ENCODE data around the gene MINAR1.

MINAR1 gene

GRCh38 chr15:79434361-79434760 is 2.2 kb downstream of the MINAR1 start:
- DNase-seq (ENCODE audit: low spot score): no peak
- WGBS, 2 donors (ENCODE audit: extremely low coverage in 2 of 2, insufficient read length in 2 of 2, insufficient replicate concordance in 1 of 2): no CpG with 5 or more reads among the region's 3 CpGs
- no peak overlapping the region for H3K27ac ChIP-seq (replicated peaks; ENCODE audit: low read length)
- H3K9me3 ChIP-seq (replicated peaks in 1 of 2; ENCODE audit: control insufficient read depth in 2 of 2, insufficient read depth in 1 of 2, low read depth in 1 of 2, low read length in 2 of 2): no peaks in the 10 kb centered on the region
- H2BK15ac ChIP-seq (ENCODE audit: low read length): no peak overlapping the region
- H3K4me3 ChIP-seq (ENCODE audit: low read length in 2 of 2): no peak overlapping the region
- H4K91ac ChIP-seq (ENCODE audit: low read depth, low read length, poor library complexity): no peak overlapping the region
- no peak overlapping the region for H2AFZ ChIP-seq (ENCODE audit: low read length)
- no peak overlapping the region for H4K8ac ChIP-seq (ENCODE audit: low read depth, low read length)
- H3K23ac ChIP-seq (ENCODE audit: low read depth, low read length, poor library complexity): no peak overlapping the region
- H2BK120ac ChIP-seq (ENCODE audit: low read depth, low read length): no peak overlapping the region
- H2BK5ac ChIP-seq (ENCODE audit: low read length): no peak overlapping the region
- H2AK5ac ChIP-seq (ENCODE audit: low read depth, low read length): no peak overlapping the region
- H2BK12ac ChIP-seq (ENCODE audit: low read length): no peak overlapping the region
- no peak overlapping the region for H3K14ac ChIP-seq (ENCODE audit: low read length)
- no peak overlapping the region for H3K18ac ChIP-seq (ENCODE audit: low read length)
- no peaks in the 10 kb centered on the region for H3K79me1 ChIP-seq (ENCODE audit: low read depth, low read length)
- H3K4me1 ChIP-seq (ENCODE audit: control insufficient read depth in 2 of 2, insufficient read depth in 1 of 2, low read depth in 1 of 2, low read length in 2 of 2): peaks cover 6 to 22% of the 10 kb centered on the region in 2 donors
- H3K27me3 ChIP-seq (ENCODE audit: control insufficient read depth in 3 of 3, insufficient read depth in 3 of 3, low read depth in 1 of 3, low read length in 3 of 3): peaks cover 4 to 72% (median 48%) of the 10 kb centered on the region in 3 experiments
- H3K4ac ChIP-seq (ENCODE audit: low read length): no peak overlapping the region
- H3K9ac ChIP-seq (ENCODE audit: low read depth, low read length, poor library complexity): no peak overlapping the region
- H3K4me2 ChIP-seq (ENCODE audit: insufficient read depth, low read length, poor library complexity, severe bottlenecking): no peak overlapping the region
- no peaks in the 10 kb centered on the region for H3K36me3 ChIP-seq (replicated peaks in 1 of 2; ENCODE audit: control insufficient read depth in 2 of 2, insufficient read depth in 2 of 2, low read length in 2 of 2)

GRCh38 chr15:79436037-79436780 is 4.1 kb downstream of the MINAR1 start:
- Histone ChIP-seq H3K9ac (ENCODE audit: low read depth, low read length, poor library complexity) (no peak overlapping the region), H3K4me3 (ENCODE audit: low read length in 2 of 2) (no peak overlapping the region), H3K36me3 (replicated peaks in 1 of 2; ENCODE audit: control insufficient read depth in 2 of 2, insufficient read depth in 2 of 2, low read length in 2 of 2) (no peaks in the 10 kb centered on the region), H2AFZ (ENCODE audit: low read length) (no peak overlapping the region), H4K8ac (ENCODE audit: low read depth, low read length) (no peak overlapping the region), H3K27ac (replicated peaks; ENCODE audit: low read length) (no peak overlapping the region), H3K4ac (ENCODE audit: low read length) (no peak overlapping the region), H2BK15ac (ENCODE audit: low read length) (no peak overlapping the region), H3K18ac (ENCODE audit: low read length) (no peak overlapping the region), H3K4me1 (ENCODE audit: control insufficient read depth in 2 of 2, insufficient read depth in 1 of 2, low read depth in 1 of 2, low read length in 2 of 2) (peaks cover 4 to 12% of the 10 kb centered on the region in 2 donors), H3K4me2 (ENCODE audit: insufficient read depth, low read length, poor library complexity, severe bottlenecking) (no peak overlapping the region), H2BK5ac (ENCODE audit: low read length) (no peak overlapping the region), H2BK12ac (ENCODE audit: low read length) (no peak overlapping the region), H3K9me3 (replicated peaks in 1 of 2; ENCODE audit: control insufficient read depth in 2 of 2, insufficient read depth in 1 of 2, low read depth in 1 of 2, low read length in 2 of 2) (no peaks in the 10 kb centered on the region), H4K91ac (ENCODE audit: low read depth, low read length, poor library complexity) (no peak overlapping the region), H3K14ac (ENCODE audit: low read length) (no peak overlapping the region), H2AK5ac (ENCODE audit: low read depth, low read length) (no peak overlapping the region), H3K79me1 (ENCODE audit: low read depth, low read length) (no peaks in the 10 kb centered on the region), H3K27me3 (ENCODE audit: control insufficient read depth in 3 of 3, insufficient read depth in 3 of 3, low read depth in 1 of 3, low read length in 3 of 3) (peaks cover 4 to 53% (median 30%) of the 10 kb centered on the region in 3 experiments), H3K23ac (ENCODE audit: low read depth, low read length, poor library complexity) (no peak overlapping the region), H2BK120ac (ENCODE audit: low read depth, low read length) (no peak overlapping the region)
- no peak for DNase-seq (ENCODE audit: low spot score)
- WGBS, 2 donors (ENCODE audit: extremely low coverage in 2 of 2, insufficient read length in 2 of 2, insufficient replicate concordance in 1 of 2): no CpG with 5 or more reads among the region's 8 CpGs

- H3K4me3 ChIP-seq (ENCODE audit: low read length in 2 of 2): peak overlapping the region in 1 of 2 donors; percentile 64
- no peak overlapping the region for H2BK5ac ChIP-seq (ENCODE audit: low read length)
- no peak overlapping the region for H2BK12ac ChIP-seq (ENCODE audit: low read length)
- no peak overlapping the region for H3K4ac ChIP-seq (ENCODE audit: low read length)
- H4K8ac ChIP-seq (ENCODE audit: low read depth, low read length): no peak overlapping the region
- WGBS, 2 donors (ENCODE audit: extremely low coverage in 2 of 2, insufficient read length in 2 of 2, insufficient replicate concordance in 1 of 2): 100% methylated on average over 1 of the region's 2 CpGs; no CpG with 5 or more reads in 1 of the 2 donors
- H3K14ac ChIP-seq (ENCODE audit: low read length): no peak overlapping the region
- H2BK15ac ChIP-seq (ENCODE audit: low read length): no peak overlapping the region
- no peak overlapping the region for H3K9ac ChIP-seq (ENCODE audit: low read depth, low read length, poor library complexity)
- no peak for DNase-seq (ENCODE audit: low spot score)
- H4K91ac ChIP-seq (ENCODE audit: low read depth, low read length, poor library complexity): no peak overlapping the region
- no peak overlapping the region for H3K23ac ChIP-seq (ENCODE audit: low read depth, low read length, poor library complexity)
- H2AFZ ChIP-seq (ENCODE audit: low read length): no peak overlapping the region
- no peaks in the 10 kb centered on the region for H3K36me3 ChIP-seq (replicated peaks in 1 of 2; ENCODE audit: control insufficient read depth in 2 of 2, insufficient read depth in 2 of 2, low read length in 2 of 2)
- H2AK5ac ChIP-seq (ENCODE audit: low read depth, low read length): no peak overlapping the region
- H3K4me1 ChIP-seq (ENCODE audit: control insufficient read depth in 2 of 2, insufficient read depth in 1 of 2, low read depth in 1 of 2, low read length in 2 of 2): peaks cover 3 to 4% of the 10 kb centered on the region in 2 donors
- no peak overlapping the region for H3K4me2 ChIP-seq (ENCODE audit: insufficient read depth, low read length, poor library complexity, severe bottlenecking)
- no peaks in the 10 kb centered on the region for H3K79me1 ChIP-seq (ENCODE audit: low read depth, low read length)
- H3K27me3 ChIP-seq (ENCODE audit: control insufficient read depth in 3 of 3, insufficient read depth in 3 of 3, low read depth in 1 of 3, low read length in 3 of 3): peaks cover 2 to 41% (median 18%) of the 10 kb centered on the region in 3 experiments
- H2BK120ac ChIP-seq (ENCODE audit: low read depth, low read length): no peak overlapping the region
- no peaks in the 10 kb centered on the region for H3K9me3 ChIP-seq (replicated peaks in 1 of 2; ENCODE audit: control insufficient read depth in 2 of 2, insufficient read depth in 1 of 2, low read depth in 1 of 2, low read length in 2 of 2)
- H3K27ac ChIP-seq (replicated peaks; ENCODE audit: low read length): no peak overlapping the region
- H3K18ac ChIP-seq (ENCODE audit: low read length): no peak overlapping the region
These were observed 5.3 kb downstream of the MINAR1 start for GRCh38 chr15:79437275-79438000.

DNA sequence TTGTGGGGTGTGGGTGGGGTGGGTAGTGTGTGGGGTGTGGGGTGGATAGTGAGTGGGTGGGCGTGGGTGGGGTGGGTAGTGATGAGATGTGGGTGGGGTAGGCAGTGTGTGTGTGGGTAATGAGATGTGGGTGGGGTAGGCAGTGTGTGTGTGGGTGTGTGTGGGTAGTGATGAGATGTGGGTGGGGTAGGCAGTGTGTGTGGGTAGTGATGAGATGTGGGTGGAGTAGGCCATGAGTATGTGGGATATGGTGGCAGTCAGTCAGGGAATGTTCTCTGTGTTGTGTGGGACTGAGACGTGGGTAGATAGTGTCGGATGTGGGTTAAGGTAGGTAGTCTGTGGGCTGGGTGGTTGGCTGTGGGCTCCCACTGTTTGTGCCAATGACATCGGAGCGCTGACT is 7.1 kb downstream of the MINAR1 start:
- Histone ChIP-seq H3K18ac (ENCODE audit: low read length) (peak overlapping the region; percentile 27), H3K23ac (ENCODE audit: low read depth, low read length, poor library complexity) (no peak overlapping the region), H3K36me3 (replicated peaks in 1 of 2; ENCODE audit: control insufficient read depth in 2 of 2, insufficient read depth in 2 of 2, low read length in 2 of 2) (no peaks in the 10 kb centered on the region), H4K8ac (ENCODE audit: low read depth, low read length) (no peak overlapping the region), H2AK5ac (ENCODE audit: low read depth, low read length) (no peak overlapping the region), H2BK12ac (ENCODE audit: low read length) (no peak overlapping the region), H3K14ac (ENCODE audit: low read length) (no peak overlapping the region), H4K91ac (ENCODE audit: low read depth, low read length, poor library complexity) (no peak overlapping the region), H3K4me2 (ENCODE audit: insufficient read depth, low read length, poor library complexity, severe bottlenecking) (no peak overlapping the region), H3K9me3 (replicated peaks in 1 of 2; ENCODE audit: control insufficient read depth in 2 of 2, insufficient read depth in 1 of 2, low read depth in 1 of 2, low read length in 2 of 2) (no peaks in the 10 kb centered on the region), H2BK5ac (ENCODE audit: low read length) (no peak overlapping the region), H3K4me1 (ENCODE audit: control insufficient read depth in 2 of 2, insufficient read depth in 1 of 2, low read depth in 1 of 2, low read length in 2 of 2) (no peaks in the 10 kb centered on the region), H3K79me1 (ENCODE audit: low read depth, low read length) (no peaks in the 10 kb centered on the region), H3K27me3 (ENCODE audit: control insufficient read depth in 3 of 3, insufficient read depth in 3 of 3, low read depth in 1 of 3, low read length in 3 of 3) (peaks cover 0 to 23% (median 2%) of the 10 kb centered on the region in 3 experiments), H3K9ac (ENCODE audit: low read depth, low read length, poor library complexity) (no peak overlapping the region), H3K27ac (replicated peaks; ENCODE audit: low read length) (no peak overlapping the region), H3K4ac (ENCODE audit: low read length) (no peak overlapping the region), H2BK120ac (ENCODE audit: low read depth, low read length) (no peak overlapping the region), H2BK15ac (ENCODE audit: low read length) (no peak overlapping the region), H2AFZ (ENCODE audit: low read length) (no peak overlapping the region), H3K4me3 (ENCODE audit: low read length in 2 of 2) (no peak overlapping the region)
- no peak for DNase-seq (ENCODE audit: low spot score)
- 100% methylated on average over 1 of the region's 5 CpGs; no CpG with 5 or more reads in 1 of the 2 donors for WGBS, 2 donors (ENCODE audit: extremely low coverage in 2 of 2, insufficient read length in 2 of 2, insufficient replicate concordance in 1 of 2)

All from neuronal stem cell (in vitro differentiated cells).